ENCODE measurements around the gene BICC1. TPM values are rescaled to one million over a fixed set of nuclear protein-coding genes. Genes with fewer than 3 reads are reported as not detected.

Gene BICC1
- polyA plus RNA-seq, 1 donor: 14.9 TPM

- no peak for DNase-seq
Observed at GRCh38 chr10:58784361-58784760, 271.7 kb downstream of the BICC1 start.

DNA sequence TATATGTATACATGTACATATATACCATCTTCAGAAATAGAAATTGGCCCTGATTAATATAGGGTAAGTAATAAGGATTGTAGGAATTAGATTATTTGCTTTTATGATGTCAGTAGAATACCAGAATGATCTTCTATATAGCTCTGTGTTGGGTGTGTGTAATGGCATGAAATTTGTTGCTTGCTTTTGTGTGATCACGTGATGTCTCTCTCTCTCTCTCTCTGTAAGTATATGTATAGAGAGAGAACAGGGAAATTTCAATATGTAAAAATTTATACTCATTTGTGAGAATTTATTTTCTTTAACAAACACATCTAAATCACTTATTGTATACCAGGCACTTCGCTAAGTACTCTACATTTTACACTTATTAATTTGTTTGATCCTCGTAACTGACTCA is 272.7 kb downstream of the BICC1 start:
- DNase-seq: no peak

DNA sequence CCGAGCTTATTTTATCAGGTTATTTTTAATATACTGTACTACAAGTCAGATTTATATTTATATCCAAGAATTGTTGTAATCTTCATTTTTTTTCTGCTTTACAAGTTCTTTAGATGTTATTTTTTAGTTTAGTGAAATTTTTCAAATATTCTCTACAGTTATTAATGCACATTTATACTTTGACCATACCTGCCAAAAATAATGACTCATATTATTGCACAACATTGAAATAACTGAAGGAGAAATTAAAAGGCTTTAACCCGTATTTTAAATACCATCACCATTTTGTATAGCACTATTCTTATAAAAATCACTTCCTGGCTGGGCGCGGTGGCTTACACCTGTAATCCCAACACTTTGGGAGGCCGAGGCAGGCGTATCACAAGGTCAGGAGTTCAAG is 278.5 kb downstream of the BICC1 start:
- DNase-seq: no peak

DNA sequence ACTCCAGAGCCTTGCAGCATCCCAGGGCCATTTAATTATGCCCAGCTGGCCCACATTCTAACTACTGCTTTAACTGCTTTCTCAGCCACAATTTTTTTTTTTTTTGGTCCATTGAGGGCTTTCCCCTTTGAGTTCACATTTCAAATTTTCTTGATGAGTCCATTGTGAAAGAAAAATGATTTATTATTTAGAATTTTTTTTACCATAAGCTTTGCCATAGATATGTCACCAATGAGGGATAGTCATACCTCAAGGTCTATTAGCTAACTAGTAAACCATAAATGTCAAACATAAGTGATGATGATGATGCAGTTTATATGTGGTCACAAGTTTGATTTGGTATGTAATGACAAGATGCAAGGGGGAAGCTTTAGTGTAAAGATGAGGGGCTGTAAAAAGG is 282.9 kb downstream of the BICC1 start:
- DNase-seq: no peak

DNA sequence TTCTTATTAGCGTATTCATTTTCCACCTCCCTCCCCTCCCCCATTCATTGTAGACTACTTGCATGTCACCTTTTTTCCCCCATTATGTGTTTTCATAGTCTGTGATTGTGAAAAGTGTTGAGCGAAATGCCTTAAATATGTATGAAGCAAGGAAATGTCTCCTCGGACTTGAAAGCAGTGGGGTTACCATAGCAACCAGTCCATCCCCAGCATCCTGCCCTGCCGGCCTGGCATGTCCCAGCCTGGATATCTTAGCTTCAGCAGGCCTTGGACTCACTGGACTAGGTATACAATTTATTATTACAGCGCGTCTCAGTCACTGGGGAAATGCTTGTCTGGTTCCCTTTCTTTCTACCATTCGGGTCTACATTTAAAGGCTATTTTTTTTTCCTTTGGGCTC is 283.6 kb downstream of the BICC1 start:
- no peak for DNase-seq

DNA sequence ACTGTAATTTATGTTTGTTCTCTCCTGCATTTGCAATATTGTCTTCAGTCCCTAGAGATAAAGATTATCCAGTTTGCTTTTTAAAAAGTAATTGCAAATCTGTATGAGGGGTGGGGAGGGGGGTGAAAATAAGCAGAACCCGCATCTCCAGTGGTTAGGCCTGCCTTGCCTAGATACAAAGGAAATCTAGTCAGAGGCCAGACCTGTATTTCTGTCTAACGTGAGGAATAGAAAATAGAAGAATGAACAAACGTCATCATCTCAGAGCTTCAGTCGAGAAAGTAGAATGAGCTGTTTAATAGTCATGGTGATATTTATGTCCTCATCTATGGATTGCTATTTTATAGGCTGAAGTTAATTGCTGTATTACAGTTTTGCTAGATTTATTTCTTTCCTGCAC is 284.2 kb downstream of the BICC1 start:
- DNase-seq: no peak

DNA sequence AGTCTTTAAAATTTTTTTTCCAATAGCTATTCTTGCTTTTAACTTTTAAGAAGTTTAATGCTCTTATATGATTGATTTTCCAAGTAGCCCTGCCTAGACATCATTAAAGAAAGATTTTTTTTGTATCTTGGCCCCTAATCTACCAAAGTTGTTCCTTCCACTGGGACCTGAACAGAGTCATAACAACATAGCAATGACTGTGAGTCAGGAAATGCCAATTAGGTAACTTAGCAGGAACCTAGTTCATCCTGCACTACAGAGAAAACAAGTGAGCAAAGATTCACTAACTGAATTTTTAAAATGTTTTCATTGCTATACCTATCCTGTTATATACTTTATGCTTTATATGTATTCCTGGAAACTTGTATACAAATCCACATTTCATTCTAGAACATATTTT is 284.7 kb downstream of the BICC1 start:
- DNase-seq: no peak

DNA sequence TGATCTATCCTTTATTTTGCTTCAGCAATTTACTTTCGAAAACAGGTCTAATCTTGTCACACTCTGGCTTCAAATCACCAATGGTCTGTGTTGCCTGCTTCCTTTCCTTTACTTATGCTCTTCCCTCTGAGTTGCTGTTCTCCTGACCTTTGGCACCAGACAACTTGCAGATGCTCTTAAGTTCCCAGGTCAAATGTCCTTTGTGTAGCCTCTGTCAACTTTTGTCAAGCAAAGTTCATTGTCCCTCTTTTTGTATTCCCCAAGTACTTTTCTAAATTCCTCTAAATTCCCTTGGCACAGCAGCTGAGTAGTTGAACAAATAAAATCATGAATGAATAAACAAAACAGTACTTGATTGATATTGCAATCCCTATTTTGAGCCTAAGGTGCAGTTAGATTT is 289.4 kb downstream of the BICC1 start:
- DNase-seq: no peak

- DNase-seq: no peak
Observed at GRCh38 chr10:58806323-58806722, 293.7 kb downstream of the BICC1 start.

GRCh38 chr10:58806970-58807628 is 294.4 kb downstream of the BICC1 start:
- no peak for DNase-seq

GRCh38 chr10:58807629-58808022 is 295.0 kb downstream of the BICC1 start:
- peak; percentile 59 for DNase-seq

GRCh38 chr10:58810751-58811150 is 298.1 kb downstream of the BICC1 start:
- no peak for DNase-seq

DNA sequence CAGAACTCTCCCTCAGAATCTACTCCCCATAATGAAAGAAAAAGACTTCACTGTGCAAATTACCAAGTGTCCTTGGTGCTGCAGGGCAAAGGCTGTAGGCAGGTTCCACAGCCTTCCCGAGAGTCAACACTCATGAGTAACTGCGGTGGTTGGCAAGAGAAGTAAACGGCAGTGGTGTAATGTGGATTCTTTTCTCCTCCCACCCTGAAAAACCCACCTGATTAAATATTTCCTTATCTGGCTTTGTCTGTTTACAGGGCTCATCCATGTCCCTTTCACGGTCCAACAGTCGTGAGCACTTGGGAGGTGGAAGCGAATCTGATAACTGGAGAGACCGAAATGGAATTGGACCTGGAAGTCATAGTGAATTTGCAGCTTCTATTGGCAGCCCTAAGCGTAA is 300.9 kb downstream of the BICC1 start:
- DNase-seq: no peak

GRCh38 chr10:58817201-58817846 is 304.7 kb downstream of the BICC1 start:
- DNase-seq: no peak

DNA sequence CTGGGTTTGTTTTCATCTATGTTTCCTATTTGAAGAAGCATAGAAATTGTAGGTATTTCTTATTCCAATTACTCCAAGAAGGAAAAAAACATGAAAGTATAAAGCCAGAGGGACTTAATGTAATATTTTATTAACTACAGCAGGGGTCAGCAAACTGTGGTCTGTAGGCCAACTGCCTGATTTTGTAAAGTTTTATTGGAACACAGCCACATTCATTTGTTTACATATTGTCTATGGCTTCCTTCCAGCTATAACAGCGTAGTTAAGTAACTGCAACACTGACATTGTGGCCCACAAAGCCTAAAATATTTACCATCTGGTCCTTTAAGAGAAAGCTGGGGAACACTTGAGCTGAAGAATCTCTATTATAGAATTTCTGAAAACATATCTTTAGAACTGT is 306.2 kb downstream of the BICC1 start:
- no peak for DNase-seq

- DNase-seq: no peak
Observed at GRCh38 chr10:58820386-58820785, 307.7 kb downstream of the BICC1 start.

- peak; percentile 69 for DNase-seq
Observed at GRCh38 chr10:58820861-58821751, 308.4 kb downstream of the BICC1 start.

DNA sequence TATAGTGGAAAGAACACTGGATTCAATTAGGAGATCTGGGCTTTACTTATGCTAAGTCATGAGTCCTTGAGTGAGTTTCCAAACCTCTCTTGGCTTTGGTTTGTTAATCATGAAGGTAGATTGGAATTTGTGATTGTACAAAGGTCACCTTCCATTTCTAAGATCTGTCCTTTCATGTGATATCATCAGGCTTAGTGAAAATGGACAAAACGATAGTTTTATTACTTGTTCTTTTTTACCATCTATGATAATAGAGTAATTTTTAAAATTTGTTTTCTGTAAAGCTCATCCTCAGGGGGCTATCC is 309.0 kb downstream of the BICC1 start:
- no peak for DNase-seq

DNA sequence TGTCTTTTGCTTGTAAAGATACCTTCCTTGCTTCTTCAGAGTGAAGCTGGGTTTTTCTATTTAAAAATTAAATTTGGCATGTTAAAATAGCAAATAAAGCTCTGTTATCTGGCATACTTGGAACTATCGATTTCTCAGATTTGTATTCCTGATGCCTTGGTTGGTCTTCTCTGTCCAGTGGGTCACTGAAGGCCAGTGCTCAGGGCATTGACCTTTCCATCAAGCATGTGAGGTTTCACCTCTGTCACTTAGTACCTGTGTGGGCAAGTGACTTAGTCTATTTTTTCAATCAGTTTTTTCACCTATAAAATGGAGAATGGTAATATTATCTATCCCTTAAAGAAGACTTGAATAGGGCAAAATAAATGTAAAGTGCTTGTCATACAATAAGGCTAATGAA is 311.3 kb downstream of the BICC1 start:
- no peak for DNase-seq

DNA sequence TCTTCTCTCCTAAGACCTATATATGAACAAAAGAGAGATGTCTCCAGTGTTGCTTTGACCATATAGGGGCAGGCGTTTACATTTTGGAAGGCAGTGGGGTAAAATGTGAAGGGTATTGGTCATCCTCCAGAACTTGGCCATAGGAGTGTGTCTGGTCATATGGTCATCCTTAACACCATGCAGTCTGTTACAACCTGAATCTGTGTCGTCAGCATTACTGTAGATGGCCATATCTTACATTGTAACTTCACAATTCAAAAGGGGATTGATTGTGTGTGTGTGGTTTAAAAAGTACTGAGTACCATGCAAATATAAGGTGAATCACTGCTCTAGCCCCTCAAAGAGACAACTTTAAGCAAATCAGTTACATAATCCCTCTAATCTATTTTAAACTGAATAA is 311.7 kb downstream of the BICC1 start:
- DNase-seq: no peak

- DNase-seq: no peak
Observed at GRCh38 chr10:58826694-58827093, 314.0 kb downstream of the BICC1 start.

DNA sequence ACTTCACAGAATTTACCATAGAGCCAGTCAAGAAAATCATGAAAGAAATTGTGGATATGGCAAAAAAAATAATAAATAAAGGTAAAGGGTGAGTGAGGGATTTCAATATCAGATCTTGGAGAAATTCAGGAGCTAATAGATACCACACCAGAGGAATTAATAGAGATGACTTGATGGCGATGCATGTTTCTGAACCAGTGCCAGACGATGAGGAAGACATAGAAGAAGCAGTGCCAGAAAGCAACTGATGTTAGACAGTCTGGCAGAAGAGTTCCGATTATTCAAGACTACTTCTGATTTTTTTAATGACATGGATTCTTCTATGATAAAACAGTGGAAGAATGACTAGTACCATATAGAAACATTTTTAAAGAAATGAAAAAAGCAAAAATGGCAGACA is 314.7 kb downstream of the BICC1 start:
- DNase-seq: no peak

DNA sequence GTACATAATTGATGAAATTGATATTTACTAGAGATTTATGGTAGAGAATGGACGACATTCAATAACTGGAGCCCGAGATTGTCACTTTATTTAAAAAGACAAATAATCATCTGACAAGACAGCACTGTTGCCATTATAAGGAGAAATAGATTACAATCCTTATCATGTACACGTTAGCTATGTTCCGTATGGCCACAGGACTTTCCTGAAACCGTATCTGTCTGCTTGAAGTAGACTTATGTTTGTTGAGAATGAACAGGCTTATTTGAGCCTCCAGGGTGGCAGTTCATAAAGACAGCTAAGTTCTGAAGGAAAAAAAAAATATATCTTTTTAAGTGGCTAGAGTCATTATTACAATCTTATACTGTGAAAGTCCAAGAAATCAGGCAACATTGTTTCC is 317.2 kb downstream of the BICC1 start:
- DNase-seq: no peak

GRCh38 chr10:58830697-58831096 is 318.0 kb downstream of the BICC1 start:
- DNase-seq: no peak

Measured in hindlimb muscle (tissue), 1 donor.